ENCODE results near the gene NUP93.

Gene NUP93

DNA sequence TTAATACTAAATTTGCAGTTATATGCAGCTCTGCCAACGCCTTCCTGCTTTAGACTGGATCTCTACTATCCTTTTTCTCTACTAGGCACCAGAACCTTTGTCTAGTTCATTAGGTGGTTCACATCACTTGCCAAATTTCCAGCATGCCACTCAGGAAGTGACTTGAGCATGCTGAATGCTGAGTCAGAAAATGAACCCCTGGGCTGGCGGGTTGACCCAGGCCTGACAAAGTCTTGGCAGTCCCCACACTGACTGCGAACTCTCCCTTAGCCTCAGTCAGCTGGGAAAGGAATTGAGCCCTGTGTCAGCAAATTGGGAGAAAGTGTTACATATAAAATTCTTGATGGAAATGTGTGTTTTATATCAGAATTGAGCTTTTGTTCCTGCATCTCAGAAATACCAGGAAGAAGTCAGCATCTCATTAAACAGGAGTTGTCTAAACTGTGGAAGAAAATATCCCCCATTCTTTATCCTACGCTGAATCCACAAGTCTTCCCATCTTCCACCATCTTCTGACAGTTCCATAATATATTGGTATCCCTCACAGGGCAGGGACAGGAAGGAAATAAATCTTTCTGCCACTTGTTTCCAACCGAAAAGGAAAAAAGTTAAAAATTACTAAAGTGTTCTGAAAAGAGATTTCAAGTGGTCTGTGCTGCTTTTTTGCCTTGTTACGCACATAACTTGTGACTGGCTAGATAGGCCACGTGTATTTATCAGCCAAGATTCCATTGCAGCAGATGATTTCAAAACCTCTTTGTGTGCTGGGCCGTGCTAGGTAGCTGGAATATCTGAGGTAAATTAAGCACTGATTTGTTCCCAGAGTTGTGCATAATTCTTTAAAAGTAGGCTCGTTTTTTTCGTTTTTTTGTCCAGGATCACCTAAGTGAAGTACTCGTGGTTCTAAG lies 118.4 kb downstream of the NUP93 start:
- no peak for DNase-seq (ENCODE audit: low read depth in 2 of 2)

DNA sequence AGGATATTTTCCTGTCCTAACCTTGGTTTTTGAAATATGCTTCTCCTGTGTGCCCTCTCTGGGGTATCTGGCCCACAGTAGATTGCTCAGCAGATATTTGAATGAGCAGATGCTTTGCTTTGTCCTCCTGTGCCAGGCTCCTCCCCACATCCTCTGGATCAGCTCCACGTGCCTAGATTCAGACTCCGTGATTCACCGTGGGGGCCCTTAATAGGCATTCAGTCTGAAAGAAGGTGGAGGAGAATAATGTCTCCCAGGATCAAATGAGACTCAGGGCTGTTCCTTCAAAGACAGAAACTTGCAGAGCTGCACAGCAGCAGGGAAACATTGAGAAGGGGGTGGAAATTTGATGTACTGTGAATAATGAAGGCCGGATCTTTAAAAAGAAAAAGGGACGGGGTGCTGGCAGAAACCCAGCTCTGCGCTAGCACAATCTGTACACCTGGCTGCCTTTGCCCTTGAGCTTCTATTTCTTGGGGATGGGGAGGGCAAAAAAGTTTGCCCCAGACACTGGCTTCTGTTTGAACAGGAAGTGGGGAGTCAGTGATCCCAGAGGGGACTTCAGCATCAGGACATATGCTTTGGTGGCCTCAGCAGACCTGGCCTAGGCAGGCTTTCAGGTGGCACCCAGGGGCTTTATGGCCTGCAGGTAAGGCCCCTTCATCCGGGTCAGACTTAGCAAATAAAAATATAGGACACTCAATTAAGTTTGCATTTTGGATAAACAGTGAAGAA lies 119.2 kb downstream of the NUP93 start:
- no peak for DNase-seq (ENCODE audit: low read depth in 2 of 2)

DNA sequence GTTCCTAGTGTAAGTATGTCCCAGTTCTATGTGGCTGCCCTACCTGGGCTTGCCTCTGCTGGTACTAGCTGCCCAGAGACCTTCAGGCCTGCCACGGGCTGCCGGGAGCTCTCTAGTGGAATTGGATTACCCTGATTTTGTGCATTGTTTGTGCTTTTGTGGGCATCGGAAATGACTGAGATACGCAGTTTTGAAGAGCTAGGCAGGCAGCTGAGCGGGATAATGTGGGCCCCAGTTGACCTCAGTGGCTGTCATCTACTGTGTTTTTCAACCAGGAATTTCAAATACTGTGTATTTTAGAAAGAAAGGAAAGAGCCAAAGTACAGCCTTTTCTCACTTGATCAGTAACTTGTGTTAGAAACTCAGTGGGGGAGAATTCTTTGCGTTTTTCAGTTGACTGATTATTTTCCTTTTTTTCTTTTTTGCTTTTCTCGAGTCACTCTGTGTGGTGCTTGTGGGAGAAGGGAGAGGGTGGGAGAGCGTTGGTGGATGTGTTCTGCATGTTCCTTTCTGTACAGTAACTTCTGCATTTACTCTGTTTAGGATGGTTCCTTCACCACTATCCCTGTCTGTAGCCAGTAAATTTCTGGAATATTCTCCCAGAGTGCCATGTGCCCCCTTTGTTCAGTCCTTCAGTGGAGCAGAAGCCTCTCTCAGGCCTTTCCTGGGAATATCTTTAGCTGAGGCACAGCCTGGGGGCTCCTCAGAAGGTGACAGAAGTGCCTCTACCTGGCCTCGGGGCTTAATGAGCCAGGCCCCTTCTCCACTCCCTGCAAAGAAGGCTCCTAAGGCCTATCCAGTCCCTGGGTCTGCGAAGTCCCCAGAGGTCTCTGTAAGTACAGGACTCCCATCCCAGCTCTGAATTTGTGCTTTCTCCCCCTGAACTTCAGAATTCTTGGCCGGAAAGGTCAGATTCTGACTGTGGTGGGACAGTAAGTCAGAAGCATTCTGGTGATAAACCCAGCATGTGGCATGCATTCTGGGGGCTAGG lies 120.1 kb downstream of the NUP93 start:
- DNase-seq (ENCODE audit: low read depth in 2 of 2), result no peak

DNA sequence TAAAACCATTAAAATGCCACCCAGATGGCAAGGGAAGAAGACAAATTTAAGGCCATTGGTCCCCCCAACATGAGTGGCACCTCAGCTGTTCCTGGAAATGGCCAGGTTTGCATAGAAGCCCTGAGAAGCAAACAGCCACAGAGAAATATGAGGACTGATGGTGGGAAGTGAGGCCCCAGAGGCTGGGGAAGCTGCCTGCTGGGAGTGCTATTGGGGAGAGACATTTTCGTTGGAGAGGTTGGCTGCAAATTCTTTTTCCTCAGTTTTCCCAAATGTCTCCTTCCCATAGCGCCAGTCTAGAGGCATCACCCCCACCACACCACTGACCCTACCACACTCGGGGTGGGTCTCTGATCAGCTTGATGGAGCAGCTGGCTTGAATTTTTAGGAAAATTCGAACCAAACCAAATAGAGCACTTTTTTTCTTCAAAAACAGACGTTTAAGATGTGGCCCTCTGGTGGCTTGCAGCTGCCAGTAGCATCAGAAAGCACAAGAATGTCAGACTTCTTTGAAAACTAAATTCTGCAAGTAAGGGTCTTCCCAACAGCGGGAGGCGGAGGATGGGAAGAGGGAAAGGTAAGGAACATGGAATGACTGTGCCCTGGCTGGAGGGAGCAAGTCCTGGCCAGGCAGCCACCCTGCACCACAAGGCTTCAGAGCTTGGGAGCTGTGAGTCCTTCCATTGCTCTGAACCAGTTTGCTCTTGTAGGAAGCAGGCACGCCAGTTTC lies 121.9 kb downstream of the NUP93 start:
- DNase-seq (ENCODE audit: low read depth in 2 of 2), result no peak

DNA sequence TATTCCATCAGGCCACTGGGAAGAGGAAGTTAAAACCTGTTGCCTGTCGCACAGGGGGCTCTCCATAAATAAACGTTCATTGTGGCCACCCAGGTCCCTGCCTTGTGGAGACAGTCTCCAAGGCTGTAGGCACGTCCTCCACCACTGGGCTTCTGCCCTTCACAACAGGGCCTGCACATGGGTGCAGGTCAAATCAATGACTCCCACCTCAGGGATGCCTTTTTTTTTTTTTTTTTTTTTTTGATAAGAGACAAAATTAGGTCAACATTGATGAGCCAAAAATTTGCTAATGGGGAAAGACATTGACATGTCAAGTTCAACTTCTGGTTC lies 122.4 kb downstream of the NUP93 start:
- DNase-seq (ENCODE audit: low read depth in 2 of 2), result no peak

DNA sequence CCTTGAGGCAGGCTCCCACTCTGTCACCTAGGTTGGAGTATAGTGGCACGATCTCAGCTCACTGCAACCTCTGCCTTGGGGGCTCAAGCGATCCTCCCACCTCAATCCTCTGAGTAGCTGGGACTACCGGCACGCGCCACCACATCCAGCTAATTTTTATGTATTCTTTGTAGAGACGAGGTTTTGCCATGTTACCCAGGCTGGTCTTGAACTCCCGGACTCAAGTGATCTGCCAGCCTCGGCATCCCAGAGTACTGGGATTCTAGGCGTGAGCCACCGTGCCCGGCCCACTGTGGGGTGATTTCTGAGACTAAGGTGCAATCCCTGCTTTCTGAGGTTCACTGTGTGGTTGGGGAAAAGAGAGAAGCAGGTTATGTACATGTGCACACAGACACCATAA lies 123.0 kb downstream of the NUP93 start:
- no peak for DNase-seq (ENCODE audit: low read depth in 2 of 2)

DNA sequence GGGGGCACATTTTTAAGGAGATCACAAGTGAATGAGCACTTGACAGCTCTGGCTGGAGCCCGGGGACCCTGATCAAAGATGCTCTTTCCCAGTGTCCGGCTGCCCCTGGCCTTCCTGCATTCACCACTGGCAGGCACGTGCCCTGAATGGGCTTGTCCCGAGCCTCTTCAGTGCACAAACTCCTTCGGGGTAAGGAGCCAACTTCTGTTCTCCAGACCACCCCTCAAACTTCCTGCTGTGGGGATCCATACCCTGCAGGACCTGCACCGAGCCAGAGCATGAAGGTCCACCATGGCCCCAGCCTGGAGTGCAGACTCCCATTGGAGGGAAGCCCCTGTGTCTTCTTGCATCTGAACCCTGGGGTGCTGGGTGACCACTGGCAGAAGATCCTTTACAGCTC lies 125.3 kb downstream of the NUP93 start:
- DNase-seq (ENCODE audit: low read depth in 2 of 2), result no peak

DNA sequence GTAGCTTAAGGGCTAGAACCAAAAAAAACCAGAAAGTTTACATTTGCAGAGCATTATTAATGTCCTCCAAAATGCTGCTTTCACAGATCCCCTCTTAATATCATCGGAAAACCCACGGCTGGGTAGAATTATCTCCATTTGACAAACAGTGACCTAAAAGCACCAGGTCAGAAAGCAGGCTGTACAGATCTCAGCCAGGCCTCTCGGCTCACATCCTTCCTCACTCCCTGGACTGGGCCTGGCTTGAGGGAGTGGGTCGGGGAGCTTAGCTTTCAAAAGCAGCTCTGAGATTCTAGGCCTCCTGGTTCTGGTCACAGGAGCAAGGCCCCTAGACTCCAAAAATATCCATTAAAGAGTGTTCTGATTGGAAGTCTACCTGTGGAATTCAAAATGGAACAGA lies 126.0 kb downstream of the NUP93 start:
- DNase-seq (ENCODE audit: low read depth in 2 of 2), result no peak

DNA sequence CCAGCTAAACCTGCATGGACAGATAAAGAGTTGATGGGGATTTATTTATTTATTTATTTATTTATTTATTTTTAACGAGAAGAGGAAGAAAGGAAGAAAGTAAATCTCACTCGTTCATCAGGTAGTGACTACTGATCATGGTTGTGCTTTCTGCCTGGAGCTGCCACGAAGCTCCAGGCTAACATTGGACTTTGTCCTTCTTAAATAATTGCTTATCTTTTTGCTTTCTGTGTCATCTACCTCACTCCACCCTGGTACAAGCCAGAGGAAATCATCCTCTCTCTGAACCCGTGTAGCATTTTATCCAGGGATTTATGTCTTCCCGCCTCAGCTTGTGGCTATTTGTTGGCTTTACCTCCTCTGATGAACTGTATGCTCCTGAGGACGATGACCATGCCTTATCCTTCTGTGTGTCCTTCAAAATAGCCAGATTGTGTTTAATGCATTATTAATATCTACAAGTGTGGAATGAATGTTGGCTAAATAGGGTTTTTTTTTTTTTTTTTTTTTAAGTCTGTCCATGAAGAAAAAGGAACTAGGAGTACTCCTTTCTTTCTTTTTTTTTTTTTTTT lies 127.0 kb downstream of the NUP93 start:
- no peak for DNase-seq (ENCODE audit: low read depth in 2 of 2)

DNA sequence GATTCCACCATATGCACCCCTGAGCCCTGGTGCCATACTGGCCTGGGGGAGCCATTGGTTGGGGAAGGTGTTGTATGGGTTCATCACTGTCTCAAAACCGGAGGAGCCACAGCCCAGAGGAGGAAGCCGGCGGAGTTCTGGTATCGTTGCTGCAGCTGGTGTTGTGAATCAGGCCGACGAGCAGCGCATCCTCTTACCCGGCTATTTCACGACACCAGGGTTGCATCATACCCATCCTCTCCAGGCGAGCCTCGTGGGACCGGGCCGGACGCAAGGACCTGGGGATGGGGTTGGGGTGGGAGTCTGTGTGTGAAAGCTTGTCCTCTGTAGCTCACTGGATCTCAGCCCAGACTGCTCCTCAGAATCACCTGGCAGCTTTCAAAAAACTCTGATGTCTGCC lies 128.4 kb downstream of the NUP93 start:
- DNase-seq (ENCODE audit: low read depth in 2 of 2), result no peak

DNA sequence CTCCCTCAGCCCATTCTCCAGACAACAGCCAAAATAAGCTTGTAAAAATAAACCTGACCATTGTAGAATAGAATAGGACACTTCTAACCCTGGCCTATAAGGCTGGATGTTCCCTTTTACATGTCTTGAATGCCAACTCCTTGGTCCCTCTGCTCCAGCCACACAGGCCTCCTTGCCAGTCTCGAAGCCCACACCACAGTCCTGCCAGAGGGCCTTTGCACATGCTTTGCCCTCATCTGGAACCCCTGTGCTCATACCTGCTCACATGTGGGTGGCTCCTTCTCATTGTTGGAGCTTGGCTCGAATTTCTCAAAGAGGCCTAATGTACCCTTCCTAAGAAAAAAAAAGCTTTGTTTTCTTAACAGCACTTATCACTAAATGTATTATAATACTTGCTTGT lies 129.7 kb downstream of the NUP93 start:
- no peak for DNase-seq (ENCODE audit: low read depth in 2 of 2)

DNA sequence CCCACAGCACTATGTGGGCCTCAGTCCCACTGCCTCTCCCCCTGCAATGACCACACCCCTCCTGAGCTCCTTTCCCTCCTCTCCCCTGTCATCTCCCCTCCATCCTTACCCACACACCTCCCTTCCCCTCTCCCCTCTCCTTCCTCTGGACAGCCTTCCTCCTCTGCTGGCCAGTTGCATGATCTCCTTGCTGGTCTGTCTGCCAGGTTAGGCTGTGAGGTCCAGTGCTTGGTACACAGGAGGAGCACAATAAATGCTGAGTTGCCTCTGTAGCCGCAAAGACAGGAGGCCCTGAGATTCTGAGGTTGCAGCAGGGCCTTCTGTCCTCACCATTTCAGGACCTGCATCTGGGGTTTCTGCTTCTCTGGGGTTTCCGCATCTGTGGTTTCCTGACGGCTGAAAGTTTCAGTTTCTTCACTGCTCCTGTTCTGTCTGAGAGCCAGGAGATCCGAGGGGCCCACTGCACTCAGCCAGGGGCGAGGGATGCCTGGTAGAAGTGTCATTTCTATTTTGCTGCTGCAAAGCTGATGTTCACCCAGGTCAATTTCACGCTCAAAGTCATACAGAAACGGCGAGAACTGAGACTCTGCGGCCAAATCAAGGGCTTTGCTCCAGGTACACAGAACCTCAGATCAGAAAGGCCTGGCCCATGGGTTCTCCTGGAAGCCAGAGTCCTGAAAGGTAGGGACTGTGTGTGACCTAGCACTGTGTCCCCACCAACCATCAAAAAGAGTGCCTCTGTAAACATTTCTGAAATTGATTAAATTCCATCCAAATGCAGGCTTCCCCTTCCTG lies 130.5 kb downstream of the NUP93 start:
- no peak for DNase-seq (ENCODE audit: low read depth in 2 of 2)

DNA sequence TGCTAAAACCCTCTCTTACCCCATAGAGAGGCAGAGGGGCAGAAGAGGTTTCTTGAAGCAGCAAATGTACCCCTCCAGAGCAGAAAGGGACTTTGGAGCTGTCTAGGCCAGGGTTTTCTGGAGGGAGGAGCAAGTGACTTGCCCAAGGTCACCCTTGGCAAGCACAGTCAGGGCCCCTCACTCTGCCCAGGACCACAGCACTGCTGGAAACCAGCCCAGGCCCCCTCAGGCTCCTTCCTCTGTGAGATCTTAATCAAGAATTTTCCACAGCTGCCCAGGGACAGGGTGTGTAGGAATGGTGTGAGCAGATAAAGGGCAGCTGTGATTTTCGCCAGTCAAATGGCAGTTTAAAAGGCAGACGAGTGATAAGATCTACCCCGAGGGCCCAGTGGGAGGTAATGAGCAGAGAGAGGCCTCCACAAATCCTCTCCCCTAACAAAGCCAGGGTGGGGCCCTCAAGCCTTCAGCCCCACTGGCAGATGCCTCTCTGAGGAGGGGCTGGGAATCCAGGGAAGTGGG lies 131.2 kb downstream of the NUP93 start:
- no peak for DNase-seq (ENCODE audit: low read depth in 2 of 2)

DNA sequence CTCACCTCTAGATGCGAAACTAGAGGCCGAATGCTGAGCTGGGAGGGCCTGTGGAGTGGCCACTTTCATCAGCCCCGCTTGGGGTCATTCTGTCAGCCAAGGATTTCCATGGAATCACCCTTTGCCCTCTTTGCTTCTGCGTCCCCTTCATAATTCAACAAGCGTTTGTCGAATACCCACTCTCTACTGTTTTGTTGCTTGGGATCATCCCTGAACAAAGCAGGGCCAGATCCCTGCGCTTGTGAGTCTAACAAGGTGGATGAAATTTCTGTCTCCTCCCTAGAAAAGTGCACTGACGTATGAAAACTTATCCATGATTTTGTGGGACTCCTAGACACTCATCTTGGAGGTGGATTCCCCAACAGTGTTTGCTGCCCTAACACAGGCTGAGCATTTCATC lies 131.8 kb downstream of the NUP93 start:
- DNase-seq (ENCODE audit: low read depth in 2 of 2), result no peak

DNA sequence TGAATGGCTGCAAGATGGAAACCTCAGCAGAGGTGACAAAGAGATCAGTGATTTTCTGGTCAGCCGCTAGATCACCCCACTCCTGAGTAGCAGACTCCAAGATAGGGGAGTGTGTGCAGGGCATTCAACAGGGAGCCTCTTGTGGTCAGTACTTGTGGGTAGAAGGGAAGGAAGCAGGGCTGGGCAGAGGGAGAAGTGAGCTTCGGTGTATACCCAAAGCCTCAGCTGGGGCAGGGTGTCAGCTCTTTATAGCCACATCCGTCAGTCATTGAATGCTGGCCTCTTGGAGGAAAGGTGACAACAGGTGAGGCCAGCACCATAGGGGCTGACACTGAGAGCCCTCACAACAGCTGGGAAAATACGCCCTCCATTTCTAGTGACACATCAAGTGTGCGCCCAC lies 132.8 kb downstream of the NUP93 start:
- no peak for DNase-seq (ENCODE audit: low read depth in 2 of 2)

DNA sequence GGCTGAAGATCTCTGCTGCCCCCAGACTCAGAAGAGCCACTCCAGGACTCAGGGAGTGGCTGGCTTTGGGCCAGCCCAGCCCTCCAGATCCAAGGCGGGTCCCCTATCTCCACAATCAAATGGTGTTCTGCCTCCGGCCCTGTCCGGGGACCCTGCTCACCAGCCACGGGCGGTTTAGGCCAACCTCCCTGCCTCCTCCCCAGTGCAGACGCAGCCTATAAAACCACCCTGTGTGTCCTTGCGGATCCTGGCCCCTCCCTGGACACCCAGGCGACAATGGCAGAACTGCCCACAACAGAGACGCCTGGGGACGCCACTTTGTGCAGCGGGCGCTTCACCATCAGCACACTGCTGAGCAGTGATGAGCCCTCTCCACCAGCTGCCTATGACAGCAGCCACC lies 135.0 kb downstream of the NUP93 start, which contains the start of gene SLC12A3:
TSS of gene SLC12A3 (plus strand) at position 248 of the 400 bp plus-strand sequence. CDS start at position 277, 29 bp downstream.
- DNase-seq (ENCODE audit: low read depth in 2 of 2), result no peak

DNA sequence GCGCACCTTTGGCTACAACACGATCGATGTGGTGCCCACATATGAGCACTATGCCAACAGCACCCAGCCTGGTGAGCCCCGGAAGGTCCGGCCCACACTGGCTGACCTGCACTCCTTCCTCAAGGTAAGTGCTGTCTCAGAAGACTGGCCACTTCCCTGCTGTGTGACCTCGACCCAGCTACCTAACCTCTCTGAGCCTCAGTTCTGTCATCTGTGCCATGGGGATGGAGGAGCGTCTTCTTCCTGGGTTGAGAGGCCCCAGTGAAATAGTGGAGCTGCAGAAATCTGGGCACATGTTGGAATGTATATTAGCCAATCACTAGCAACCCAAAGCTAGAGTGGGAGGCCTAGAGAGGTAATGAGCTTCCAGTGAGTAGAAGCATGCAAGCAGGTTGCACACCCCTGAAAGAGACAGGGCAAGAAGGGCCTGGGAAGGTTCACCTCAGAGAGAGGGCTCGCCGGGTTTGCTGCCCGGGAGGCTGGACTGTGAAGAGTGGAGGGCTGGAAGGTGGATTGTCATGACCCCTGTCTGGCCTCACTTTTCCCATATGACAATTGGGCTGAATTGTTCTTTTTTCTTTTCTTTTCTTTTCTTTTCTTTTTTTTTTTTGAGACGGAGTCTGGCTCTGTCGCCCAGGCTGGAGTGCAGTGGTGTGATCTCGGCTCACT lies 135.6 kb downstream of the NUP93 start:
- DNase-seq (ENCODE audit: low read depth in 2 of 2), result no peak

DNA sequence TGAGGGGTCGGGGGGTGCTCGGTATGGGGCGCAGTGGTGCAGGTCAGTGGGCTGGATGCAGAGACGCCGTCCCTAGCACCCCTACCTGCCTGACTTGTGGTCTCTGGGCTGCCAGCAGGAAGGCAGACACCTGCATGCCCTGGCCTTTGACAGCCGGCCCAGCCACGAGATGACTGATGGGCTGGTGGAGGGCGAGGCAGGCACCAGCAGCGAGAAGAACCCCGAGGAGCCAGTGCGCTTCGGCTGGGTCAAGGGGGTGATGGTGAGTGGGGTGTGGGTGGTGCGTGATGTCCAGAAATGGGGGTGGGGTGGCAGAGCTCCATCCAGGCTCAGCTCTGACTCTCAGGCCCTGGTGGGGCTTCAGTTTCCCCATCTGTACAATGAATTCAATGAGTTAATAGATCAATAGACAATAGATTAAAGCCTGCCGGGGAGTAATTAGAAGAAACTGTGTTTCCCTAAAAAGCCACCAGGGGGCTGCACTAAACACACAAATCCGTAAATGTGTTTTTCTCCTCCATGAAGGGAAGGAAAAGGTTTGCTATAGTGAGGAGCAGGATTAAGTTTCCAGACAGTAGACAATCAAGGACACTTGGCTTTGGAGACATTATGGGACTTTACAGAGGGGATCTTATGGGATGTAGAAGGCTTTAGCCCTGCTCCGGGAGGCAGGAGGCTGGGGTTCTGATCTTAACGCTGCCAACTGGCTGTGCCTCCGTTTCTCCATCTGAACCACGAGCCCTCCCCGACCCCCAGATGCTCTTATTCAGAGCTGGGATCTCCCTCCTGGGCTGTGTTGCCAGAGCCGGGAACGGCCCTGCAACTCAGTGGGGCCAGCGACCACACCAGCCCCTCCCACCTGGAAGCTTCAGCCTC lies 137.3 kb downstream of the NUP93 start:
- peak in 1 of 2 donors; percentile 23 for DNase-seq (ENCODE audit: low read depth in 2 of 2)
